AG04450 (cell line): ENCODE results near the gene OR6B3. TPM values are rescaled to one million over a fixed set of nuclear protein-coding genes. Genes with fewer than 3 reads are reported as not detected.

Experiments used
- CTCF ChIA-PET: fragments of 300-600, 350-600 bp; formaldehyde crosslinking; extraction: SDS; loops from one replicate; lab custom pipeline; 2022; ENCODE audit warnings: antibody characterized with exemption, inconsistent platforms; lab: Charles Lee
- POLR2A ChIA-PET: fragments of 350-600 bp; formaldehyde crosslinking; extraction: SDS; loops from one replicate; lab custom pipeline; 2021; ENCODE audit warnings: antibody characterized with exemption, inconsistent platforms; lab: Yijun Ruan, JAX
- DNase-seq: peaks from one replicate; pipeline ENCODE4 v3.0.0-alpha.2; 2011; ENCODE audit warnings: low read depth, low spot score
- H3K27ac ChIP-seq: one replicate; pipeline ENCODE4 v1.5.1; 2012; ENCODE audit warnings: low read depth, low read length, control low read depth
- H3K27me3 ChIP-seq: one replicate; pipeline ENCODE4 v1.6.0; 2012; ENCODE audit warnings: low read length; ENCODE audit not compliant: control insufficient read depth, insufficient read depth
- H3K4me3 ChIP-seq: 2 replicates; pipeline ENCODE4 v1.5.1; 2011; ENCODE audit warnings: mild to moderate bottlenecking, low read depth, low read length, control low read depth
- H3K9me3 ChIP-seq: 2 replicates; pipeline ENCODE4 v1.5.1; 2012; ENCODE audit warnings: low read length; ENCODE audit not compliant: control insufficient read depth, insufficient read depth
- CTCF ChIP-seq: IDR thresholded peaks from 2 replicates; pipeline ENCODE4 v1.5.1; 2011; ENCODE audit warnings: low read depth, low read length, control low read depth, inconsistent platforms
- polyA plus RNA-seq: library from polyadenylated mRNA; depleted of rRNA; stranded (reverse); fragments of >200 nt; gene quantifications from 2 replicates; pipeline ENCODE4 v1.2.3, GENCODE V29; 2011

Gene OR6B3
- polyA plus RNA-seq, 1 experiment = not detected

GRCh38 chr2:240086563-240086962 is 33.2 kb upstream of the OR6B3 start:
- DNase-seq = no peak
- CTCF ChIA-PET = no interaction called here
- POLR2A ChIA-PET = no interaction called here
- H3K4me3 ChIP-seq = no peak overlapping the region
- TF ChIP-seq CTCF = no peak
- H3K27me3 ChIP-seq = peaks cover 3% of the 10 kb centered on the region
- no peaks in the 10 kb centered on the region for H3K9me3 ChIP-seq
- H3K27ac ChIP-seq = no peak overlapping the region

GRCh38 chr2:240078631-240079030 is 25.3 kb upstream of the OR6B3 start:
- POLR2A ChIA-PET = no interaction called here
- no peak for DNase-seq
- H3K4me3 ChIP-seq = no peak overlapping the region
- no peak for TF ChIP-seq CTCF
- CTCF ChIA-PET = interaction anchor here (1.7 kb wide), 1 partner anchor 18 kb away, joined by 8 read pairs; no protein-coding TSS in a partner anchor
- no peaks in the 10 kb centered on the region for H3K27me3 ChIP-seq
- no peak overlapping the region for H3K27ac ChIP-seq
- H3K9me3 ChIP-seq = no peaks in the 10 kb centered on the region

- Histone ChIP-seq H3K9me3 (no peaks in the 10 kb centered on the region), H3K27me3 (no peaks in the 10 kb centered on the region), H3K27ac (no peak overlapping the region), H3K4me3 (no peak overlapping the region)
- DNase-seq = no peak
- TF ChIP-seq CTCF = no peak
- POLR2A ChIA-PET = no interaction called here
- CTCF ChIA-PET = interaction anchor here (1.7 kb wide), 1 partner anchor 17 kb away, joined by 8 read pairs; no protein-coding TSS in a partner anchor
Measured at GRCh38 chr2:240077442-240077841, 24.1 kb upstream of the OR6B3 start.

GRCh38 chr2:240074545-240074944 is 21.2 kb upstream of the OR6B3 start:
- no peak for DNase-seq
- POLR2A ChIA-PET = no interaction called here
- no peak for TF ChIP-seq CTCF
- no peak overlapping the region for H3K4me3 ChIP-seq
- no peaks in the 10 kb centered on the region for H3K27me3 ChIP-seq
- CTCF ChIA-PET = interaction anchor here (1.0 to 1.4 kb wide), 2 partner anchors 14 kb away, joined by 3 to 6 read pairs; no protein-coding TSS in a partner anchor
- no peak overlapping the region for H3K27ac ChIP-seq
- H3K9me3 ChIP-seq = no peaks in the 10 kb centered on the region

GRCh38 chr2:240070907-240071306 is 17.6 kb upstream of the OR6B3 start:
- no peak for DNase-seq
- TF ChIP-seq CTCF = no peak
- CTCF ChIA-PET = interaction anchor here (1.9 to 4.0 kb wide), 2 partner anchors 10 to 79 kb away, joined by 4 to 18 read pairs; no protein-coding TSS in a partner anchor
- Histone ChIP-seq H3K9me3 (no peaks in the 10 kb centered on the region), H3K4me3 (no peak overlapping the region), H3K27ac (no peak overlapping the region), H3K27me3 (no peaks in the 10 kb centered on the region)
- POLR2A ChIA-PET = no interaction called here
